HCT116 (cell line): ENCODE results near the gene CRIP2. TPM values are rescaled to one million over a fixed set of nuclear protein-coding genes. Genes with fewer than 3 reads are reported as not detected.

Experiments
- ATAC-seq: fragments of 200-7000 bp; cut with Tn5 transposase; 2 replicates; pipeline ENCODE4 v1.9.1; 2020; ENCODE audit warnings: mild to moderate bottlenecking, moderate library complexity
- BruUV-seq: library from RNA; stranded (reverse); fragments of 400-500 nt; replicated peaks from 2 replicates; lab custom pipeline; 2021; lab: Mats Ljungman, UMichigan
- CTCF ChIA-PET: fragments of 300-600 bp; sonication (Branson Sonifier 250); formaldehyde crosslinking; loops from one replicate; lab custom pipeline; 2021; ENCODE audit warnings: antibody characterized with exemption; lab: Charles Lee
- POLR2A ChIA-PET: fragments of 300-600, 350-600 bp; sonication (Branson Sonifier 250); formaldehyde crosslinking; loops from one replicate; lab custom pipeline; 2021; ENCODE audit warnings: antibody characterized with exemption; lab: Charles Lee
- RAD21 ChIA-PET, 2 experiments: fragments of 300-600 bp; sonication (Branson Sonifier 250); formaldehyde crosslinking; loops; one replicate each; lab custom pipeline; 2023; ENCODE audit warnings: low total read pairs in 2 of 2; ENCODE audit not compliant: uncharacterized antibody in 2 of 2, unreplicated experiment in 2 of 2, low non-redundant PET in 1 of 2; lab: Charles Lee
- DNase-seq: peaks from one replicate; pipeline ENCODE4 v3.0.0-alpha.2; 2010; ENCODE audit warnings: low read depth, low spot score
- H2AFZ ChIP-seq: fragments of 200-600 bp; shearing (Covaris generic), sonication (generic); 2 replicates; pipeline ENCODE4 v1.6.1; 2017; ENCODE audit warnings: low read depth, mixed run types, mixed read lengths, antibody characterized with exemption, low read length; ENCODE audit not compliant: poor library complexity, severe bottlenecking
- H3K27ac ChIP-seq: 2 replicates; pipeline ENCODE4 v1.5.1; 2012; ENCODE audit warnings: low read depth, low read length
- H3K27me3 ChIP-seq: fragments of 200-600 bp; sonication (generic); 2 replicates; pipeline ENCODE4 v1.6.1; 2016; ENCODE audit warnings: mixed run types, low read length, mixed read lengths; ENCODE audit not compliant: insufficient read depth
- H3K36me3 ChIP-seq, 2 experiments: fragments of 200-500 bp in 1 of 2; fragments of 200-600 bp in 1 of 2; sonication (Bioruptor generic) in 1 of 2; sonication (generic) in 1 of 2; 2 replicates each; pipeline versions ENCODE4 v1.5.1 to v1.6.1; 2014 to 2016; ENCODE audit warnings: low read length in 2 of 2, inconsistent platforms in 1 of 2, mixed read lengths in 1 of 2, mixed run types in 1 of 2; ENCODE audit not compliant: insufficient read depth in 2 of 2, control insufficient read depth in 1 of 2
- H3K4me1 ChIP-seq, 2 experiments: fragments of 200-600 bp in 1 of 2; sonication (generic) in 1 of 2; 2 replicates each; pipeline versions ENCODE4 v1.5.1 to v1.6.1; 2012 to 2017; ENCODE audit warnings: low read length in 2 of 2, inconsistent platforms in 1 of 2, mild to moderate bottlenecking in 1 of 2, mixed read lengths in 1 of 2, mixed run types in 1 of 2, moderate library complexity in 1 of 2; ENCODE audit not compliant: insufficient read depth in 2 of 2, control insufficient read depth in 1 of 2
- H3K4me2 ChIP-seq: fragments of 200-600 bp; sonication (generic); 2 replicates; pipeline ENCODE4 v1.6.1; 2017; ENCODE audit warnings: mixed run types, low read length, mixed read lengths
- H3K4me3 ChIP-seq, 2 experiments: fragments of 200-600 bp in 1 of 2; sonication (generic) in 1 of 2; replicated peaks in 1 of 2; 2 replicates each; pipeline ENCODE4 v1.5.1; 2011 to 2016; ENCODE audit warnings: low read length in 2 of 2, control low read depth in 1 of 2, low read depth in 1 of 2, mild to moderate bottlenecking in 1 of 2, mixed read lengths in 1 of 2, mixed run types in 1 of 2
- H3K79me2 ChIP-seq: fragments of 200-600 bp; sonication (generic); 2 replicates; pipeline ENCODE4 v1.6.1; 2017; ENCODE audit warnings: mild to moderate bottlenecking, mixed run types, low read length, moderate library complexity, mixed read lengths; ENCODE audit not compliant: insufficient read depth
- H3K9ac ChIP-seq: fragments of 200-600 bp; sonication (generic); 2 replicates; pipeline ENCODE4 v1.6.1; 2016; ENCODE audit warnings: low read length, mixed read lengths
- H3K9me2 ChIP-seq: fragments of 200-600 bp; sonication (generic), shearing (Covaris generic); 2 replicates; pipeline ENCODE4 v1.6.1; 2017; ENCODE audit warnings: mixed run types, mild to moderate bottlenecking, moderate library complexity; ENCODE audit not compliant: insufficient read depth
- H3K9me3 ChIP-seq, 2 experiments: fragments of 200-500 bp in 1 of 2; fragments of 200-600 bp in 1 of 2; sonication (Bioruptor generic) in 1 of 2; sonication (generic) in 1 of 2; 2 replicates each; pipeline ENCODE4 v1.6.1; 2014 to 2017; ENCODE audit warnings: low read length in 2 of 2, mixed read lengths in 2 of 2, inconsistent platforms in 1 of 2, low read depth in 1 of 2, mild to moderate bottlenecking in 1 of 2, mixed run types in 1 of 2, moderate library complexity in 1 of 2; ENCODE audit not compliant: control insufficient read depth in 1 of 2, insufficient read depth in 1 of 2
- H4K20me1 ChIP-seq: fragments of 200-600 bp; sonication (generic), shearing (Covaris generic); 2 replicates; pipeline ENCODE4 v1.6.1; 2017; ENCODE audit warnings: mixed run types, mild to moderate bottlenecking, moderate library complexity; ENCODE audit not compliant: insufficient read depth
- CBX3 ChIP-seq: IDR thresholded peaks from 2 replicates; pipeline ENCODE4 v1.6.1; 2012; ENCODE audit warnings: low read depth
- CEBPB ChIP-seq: IDR thresholded peaks from 2 replicates; pipeline ENCODE4 v1.6.1; 2012; ENCODE audit warnings: low read depth
- EGR1 ChIP-seq: IDR thresholded peaks from 2 replicates; pipeline ENCODE4 v1.6.1; 2012; ENCODE audit warnings: low read depth
- EZH2 ChIP-seq: fragments of 200-600 bp; sonication (generic); IDR thresholded peaks from 2 replicates; pipeline ENCODE4 v1.6.1; 2017; ENCODE audit warnings: antibody characterized with exemption, mixed run types
- EZH2phosphoT487 ChIP-seq: fragments of 200-600 bp; IDR thresholded peaks from 2 replicates; pipeline ENCODE4 v1.6.1; 2018; ENCODE audit warnings: antibody characterized with exemption, borderline replicate concordance
- POLR2A ChIP-seq: IDR thresholded peaks from 2 replicates; pipeline ENCODE4 v1.7.0; 2011; ENCODE audit warnings: borderline replicate concordance; ENCODE audit not compliant: insufficient read depth, insufficient read length; ENCODE audit errors: extremely low read depth
- RAD21 ChIP-seq: IDR thresholded peaks from 2 replicates; pipeline ENCODE4 v1.6.1; 2012; ENCODE audit warnings: low read depth, mild to moderate bottlenecking
- SIN3A ChIP-seq: IDR thresholded peaks from 2 replicates; pipeline ENCODE4 v1.6.1; 2012; ENCODE audit warnings: low read depth
- SRF ChIP-seq: IDR thresholded peaks from 2 replicates; pipeline ENCODE4 v1.6.1; 2012; ENCODE audit warnings: low read depth
- ZNF274 ChIP-seq: fragments of 200-500 bp; sonication (Bioruptor generic); IDR thresholded peaks from 2 replicates; pipeline ENCODE4 v1.6.1; 2014; ENCODE audit warnings: mild to moderate bottlenecking, low read depth, low read length, inconsistent platforms
- intact Hi-C: fragments of 100-400 bp; cut with micrococcal nuclease; formaldehyde crosslinking; loops from 2 replicates; pipeline ENCODE4 v1.10.0; 2022
- total RNA-seq: library from RNA; stranded (reverse); gene quantifications from one replicate; pipeline ENCODE4 v1.2.1, GENCODE V29; 2021; ENCODE audit not compliant: unreplicated experiment

CRIP2 gene
- total RNA-seq, 1 experiment from 2014 or later = 31.1 TPM

- BruUV-seq = no TSS peak
Observed at GRCh38 chr14:105497671-105498429, 23.2 kb downstream of the CRIP2 start.

GRCh38 chr14:105498430-105499255 is 24.0 kb downstream of the CRIP2 start:
- H3K27me3 ChIP-seq = no peaks in the 10 kb centered on the region
- no peak for DNase-seq
- intact Hi-C loops = no loop called here
- no peaks in the 10 kb centered on the region for H3K79me2 ChIP-seq
- H3K27ac ChIP-seq = no peak overlapping the region
- no peak overlapping the region for H2AFZ ChIP-seq
- CTCF ChIA-PET = no interaction called here
- TF ChIP-seq EZH2phosphoT487 = no peak
- TF ChIP-seq EZH2 = no peak
- no peak for TF ChIP-seq SIN3A
- TF ChIP-seq EGR1 = no peak
- TF ChIP-seq SRF = no peak
- no peak for TF ChIP-seq CEBPB
- TF ChIP-seq, all 23 proteins: peak for 0
- no peaks in the 10 kb centered on the region for H3K4me1 ChIP-seq
- BruUV-seq = no TSS peak
- no peaks in the 10 kb centered on the region for H3K9me2 ChIP-seq
- no peak overlapping the region for H3K4me3 ChIP-seq
- no peaks in the 10 kb centered on the region for H3K36me3 ChIP-seq
- no peaks in the 10 kb centered on the region for H3K9me3 ChIP-seq
- ATAC-seq = no peak
- H4K20me1 ChIP-seq = no peaks in the 10 kb centered on the region
- POLR2A ChIA-PET = no interaction called here
- no peak overlapping the region for H3K9ac ChIP-seq
- H3K4me2 ChIP-seq = no peak overlapping the region
- RAD21 ChIA-PET = no interaction called here

More at GRCh38 chr14:105497671-105498429, 23.2 kb downstream of the CRIP2 start:
- no peak for ATAC-seq
- no peak for DNase-seq
- POLR2A ChIA-PET = no interaction called here
- RAD21 ChIA-PET = no interaction called here
- H3K9me2 ChIP-seq = no peaks in the 10 kb centered on the region
- no peak overlapping the region for H3K27ac ChIP-seq
- no peaks in the 10 kb centered on the region for H3K9me3 ChIP-seq
- H3K27me3 ChIP-seq = no peaks in the 10 kb centered on the region
- intact Hi-C loops = no loop called here
- H3K36me3 ChIP-seq = no peaks in the 10 kb centered on the region
- no peak overlapping the region for H3K4me3 ChIP-seq
- no peak overlapping the region for H2AFZ ChIP-seq
- no peak overlapping the region for H3K4me2 ChIP-seq
- CTCF ChIA-PET = interaction anchor here (0.9 kb wide), 1 partner anchor 30 kb away, joined by 3 read pairs; no protein-coding TSS in a partner anchor
- no peak overlapping the region for H3K9ac ChIP-seq
- TF ChIP-seq POLR2A (no peak), CBX3 (no peak), ZNF274 (no peak), RAD21 (no peak)
- H3K4me1 ChIP-seq = no peaks in the 10 kb centered on the region
- no peaks in the 10 kb centered on the region for H4K20me1 ChIP-seq
- peaks cover under 1% of the 10 kb centered on the region; the same call in 1 of the 2 replicates for H3K79me2 ChIP-seq
